K562 (cell line): ENCODE data around the gene EMP2. TPM values are rescaled to one million over a fixed set of nuclear protein-coding genes. Genes with fewer than 3 reads are reported as not detected.

Source experiments
- ATAC-seq: fragments of 200-7000 bp; cut with Tn5 transposase; 3 replicates; pipeline ENCODE4 v1.9.1; 2020; ENCODE audit warnings: moderate library complexity
- BruUV-seq: library from RNA; stranded (reverse); fragments of 400-500 nt; replicated peaks from 2 replicates; lab custom pipeline; 2021; lab: Mats Ljungman, UMichigan
- CTCF ChIA-PET: fragments of 300-600 bp; formaldehyde crosslinking; extraction: SDS; loops from one replicate; lab custom pipeline; 2021; ENCODE audit warnings: low intra/inter-chr PET ratio; lab: Yijun Ruan, JAX
- POLR2A ChIA-PET: fragments of 300-600, 350-650 bp; sonication (Branson Sonifier 250); formaldehyde crosslinking; extraction: SDS; loops from one replicate; lab custom pipeline; 2021; ENCODE audit warnings: antibody characterized with exemption, inconsistent platforms; lab: Yijun Ruan, JAX
- DNase-seq, 4 experiments: peaks; one replicate each; pipeline versions ENCODE4 v3.0.0 to v3.0.0-alpha.2; 2011 to 2018; ENCODE audit warnings: low spot score in 3 of 4, mixed read lengths in 3 of 4; ENCODE audit errors: extremely low read depth in 1 of 4
- FAIRE-seq: peaks from 2 replicates; lab custom pipeline; 2011; peaks lifted over from hg19 to GRCh38; lab: Jason Lieb, UNC
- H2AFZ ChIP-seq: 2 replicates; pipeline ENCODE4 v1.6.0; 2011; ENCODE audit warnings: low read depth, low read length, control low read depth, inconsistent platforms
- H3K27ac ChIP-seq: fragments of 200-600 bp; 3 replicates; pipeline ENCODE4 v1.8.0; 2011; ENCODE audit warnings: low read depth, mild to moderate bottlenecking, control low read depth, inconsistent platforms, low read length, moderate library complexity, mixed read lengths; ENCODE audit errors: extremely low read depth
- H3K27me3 ChIP-seq, 2 experiments: fragments of 300-600 bp in 1 of 2; 2 replicates in 1 of 2; 3 replicates in 1 of 2; pipeline versions ENCODE4 v1.6.0 to v1.8.0; 2011; ENCODE audit warnings: inconsistent platforms in 2 of 2, low read length in 2 of 2, mild to moderate bottlenecking in 1 of 2, mixed read lengths in 1 of 2, moderate library complexity in 1 of 2; ENCODE audit not compliant: control insufficient read depth in 2 of 2, insufficient read depth in 2 of 2
- H3K36me3 ChIP-seq: fragments of 300-600 bp; 3 replicates; pipeline ENCODE4 v1.8.0; 2011; ENCODE audit warnings: mild to moderate bottlenecking, low read length, inconsistent platforms; ENCODE audit not compliant: control insufficient read depth, insufficient read depth
- H3K4me1 ChIP-seq, 2 experiments: fragments of 200-600 bp in 1 of 2; replicated peaks in 1 of 2; 2 replicates in 1 of 2; 3 replicates in 1 of 2; pipeline versions ENCODE4 v1.5.1 to v1.8.0; 2011; ENCODE audit warnings: inconsistent platforms in 2 of 2, low read length in 2 of 2, mild to moderate bottlenecking in 1 of 2, mixed read lengths in 1 of 2, moderate library complexity in 1 of 2; ENCODE audit not compliant: control insufficient read depth in 2 of 2, insufficient read depth in 2 of 2
- H3K4me2 ChIP-seq: 2 replicates; pipeline ENCODE4 v1.6.1; 2011; ENCODE audit warnings: low read length, control low read depth, inconsistent platforms, mixed read lengths; ENCODE audit not compliant: insufficient read depth
- H3K4me3 ChIP-seq: fragments of 200-600 bp; sonication (generic), shearing (Covaris generic); 2 replicates; pipeline ENCODE4 v1.5.1; 2016; ENCODE audit warnings: control low read depth, inconsistent platforms
- H3K79me2 ChIP-seq: fragments of 200-600 bp; 3 replicates; pipeline ENCODE4 v1.8.0; 2011; ENCODE audit warnings: low read length, inconsistent platforms; ENCODE audit not compliant: control insufficient read depth, insufficient read depth
- H3K9ac ChIP-seq, 2 experiments: 2 replicates each; pipeline versions ENCODE4 v1.6.0 to v1.6.1; 2011; ENCODE audit warnings: low read depth in 2 of 2, low read length in 2 of 2, control low read depth in 1 of 2, inconsistent platforms in 1 of 2, mild to moderate bottlenecking in 1 of 2, mixed read lengths in 1 of 2; ENCODE audit not compliant: insufficient read depth in 1 of 2
- H3K9me1 ChIP-seq: one replicate; pipeline ENCODE4 v1.6.0; 2011; ENCODE audit warnings: inconsistent platforms, mild to moderate bottlenecking, low read length, moderate library complexity; ENCODE audit not compliant: control insufficient read depth, insufficient read depth
- H3K9me3 ChIP-seq: replicated peaks from 2 replicates; pipeline ENCODE4 v1.5.1; 2011; ENCODE audit warnings: low read depth, low read length, inconsistent platforms; ENCODE audit not compliant: control insufficient read depth, insufficient read depth
- H4K20me1 ChIP-seq: replicated peaks from 2 replicates; pipeline ENCODE4 v1.6.1; 2011; ENCODE audit warnings: low read length, inconsistent platforms, mixed read lengths; ENCODE audit not compliant: control insufficient read depth, insufficient read depth
- CBFB ChIP-seq: sonication (generic); formaldehyde crosslinking; IDR thresholded peaks from 2 replicates; pipeline ENCODE4 v1.4.0; 2020; ENCODE audit warnings: mild to moderate bottlenecking, missing genetic modification reagents
- HMG20B ChIP-seq: fragments of 250-450 bp; sonication (Bioruptor Pico); IDR thresholded peaks from 2 replicates; pipeline ENCODE4 v1.5.0; 2021; ENCODE audit warnings: mild to moderate bottlenecking
- HNRNPUL1 ChIP-seq: fragments of 200-400 bp; formaldehyde crosslinking; IDR thresholded peaks from 2 replicates; pipeline ENCODE4 v1.6.1; 2017; ENCODE audit warnings: low read length
- LARP7 ChIP-seq: fragments of 450-650 bp; IDR thresholded peaks from 2 replicates; pipeline ENCODE4 v1.6.1; 2016
- NELFE ChIP-seq: IDR thresholded peaks from 2 replicates; pipeline ENCODE4 v1.6.1; 2011; ENCODE audit warnings: mild to moderate bottlenecking; ENCODE audit not compliant: insufficient read depth, insufficient read length
- PHB ChIP-seq: fragments of 250-450 bp; sonication (Bioruptor Pico); IDR thresholded peaks from 2 replicates; pipeline ENCODE4 v1.5.0; 2021
- RFX1 ChIP-seq: fragments of 450-650 bp; IDR thresholded peaks from 2 replicates; pipeline ENCODE4 v1.6.1; 2016; ENCODE audit warnings: mild to moderate bottlenecking, moderate library complexity
- TGIF2 ChIP-seq: sonication (generic); formaldehyde crosslinking; IDR thresholded peaks from 2 replicates; pipeline ENCODE4 v1.8.1; 2022; ENCODE audit warnings: mild to moderate bottlenecking, missing genetic modification reagents, moderate library complexity
- ZNF24 ChIP-seq: fragments of 450-650 bp; IDR thresholded peaks from 2 replicates; pipeline ENCODE4 v1.6.1; 2016
- ZNF41 ChIP-seq: fragments of 250-450 bp; sonication (Bioruptor Pico); conservative IDR thresholded peaks from 2 replicates; pipeline ENCODE4 v1.4.0; 2020; ENCODE audit warnings: mild to moderate bottlenecking
- ZNF57 ChIP-seq: fragments of 450-650 bp; formaldehyde crosslinking; IDR thresholded peaks from 2 replicates; pipeline ENCODE4 v1.4.0; 2020; ENCODE audit warnings: mild to moderate bottlenecking, moderate library complexity
- ZNF780A ChIP-seq: fragments of 250-450 bp; sonication (Bioruptor Pico); IDR thresholded peaks from 2 replicates; pipeline ENCODE4 v1.5.0; 2021; ENCODE audit warnings: mild to moderate bottlenecking
- WGBS: fragments of 100-300 bp; shearing (Covaris generic); methylation state at CpG from one replicate; pipeline ENCODE4 v1.1.6; 2016; ENCODE audit warnings: low coverage, mixed read lengths; ENCODE audit not compliant: insufficient coverage; ENCODE audit errors: missing lambda C conversion rate; 5-methylcytosine and 5-hydroxymethylcytosine counted together
- in situ Hi-C: fragments of 300-500 bp; cut with MboI; formaldehyde crosslinking; loops from 4 replicates; pipeline ENCODE4 v1.15.0; 2018; ENCODE audit warnings: inconsistent platforms, mixed read lengths
- intact Hi-C: fragments of 100-400 bp; cut with micrococcal nuclease; formaldehyde crosslinking; loops from 2 replicates; pipeline ENCODE4 v1.14.2; 2022
- polyA plus RNA-seq, 8 experiments: library from polyadenylated mRNA; depleted of rRNA in 4 of 8; stranded (reverse) in 5 of 8; unstranded in 3 of 8; fragments of >200 nt; fragmentation: Nextera tagmentation in 2 of 8; fragmentation: Illumina TruSeq in 1 of 8; extraction: Ambion mirVana in 2 of 8; extraction: Trizol in 1 of 8; gene quantifications; 2 replicates each; pipeline versions ENCODE4 v1.2.1 to v1.2.3, GENCODE V29; 2011 to 2014; ENCODE audit warnings: inconsistent platforms in 1 of 8, missing spikeins in 1 of 8
- total RNA-seq, 7 experiments: library from RNA; depleted of rRNA in 6 of 7; stranded (reverse); fragments of >200 nt in 6 of 7; fragmentation: Illumina TruSeq in 2 of 7; extraction: Trizol in 2 of 7; gene quantifications; 2 replicates each; pipeline versions ENCODE4 v1.2.1 to v1.2.3, GENCODE V29; 2011 to 2021; ENCODE audit warnings: low replicate concordance in 1 of 7
- TF ChIP-seq, protein P1 (sequence below): sonication (generic); formaldehyde crosslinking; IDR thresholded peaks from 2 replicates; pipeline ENCODE4 v1.8.1; 2022; ENCODE audit warnings: missing genetic modification reagents
- TF ChIP-seq, protein P2 (sequence below): fragments of 450-650 bp; formaldehyde crosslinking; IDR thresholded peaks from 2 replicates; pipeline ENCODE4 v1.4.0; 2022; ENCODE audit warnings: mild to moderate bottlenecking, moderate library complexity

Gene EMP2
- total and polyA plus RNA-seq, 9 of the 15 experiments (the other 6 are each of a cell fraction or from before 2014, with no cell fraction given) = 0.73 to 6.2 (median 3.1) TPM

DNA sequence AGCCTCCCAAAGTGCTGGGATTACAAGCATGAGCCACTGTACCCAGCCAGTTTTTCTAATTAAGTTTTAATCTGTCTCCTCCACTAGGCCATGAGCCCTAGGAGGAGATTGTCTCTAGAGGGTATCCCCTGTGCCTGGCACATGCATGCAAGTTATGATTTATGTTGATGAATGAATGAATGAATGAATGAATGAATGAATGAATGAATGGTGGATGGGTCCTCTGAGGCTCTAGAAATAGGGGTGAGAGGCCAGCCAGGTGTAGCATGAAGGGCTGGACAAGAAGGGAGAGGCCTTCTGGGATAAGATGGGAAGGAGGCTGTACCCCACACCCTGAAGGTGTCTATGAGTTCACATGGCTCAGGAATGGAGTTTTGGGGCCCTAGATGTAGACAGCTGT lies 48.8 kb downstream of the EMP2 start:
- ATAC-seq (no peak), DNase-seq (no peak), FAIRE-seq (no peak)
- Histone ChIP-seq H3K4me2 (no peak overlapping the region), H3K36me3 (no peaks in the 10 kb centered on the region), H3K27ac (no peak overlapping the region), H2AFZ (no peak overlapping the region), H3K4me3 (no peak overlapping the region), H4K20me1 (0 out of 2 replicates have a peak, but pooled peaks cover 5% of the 10 kb centered on the region), H3K9me3 (no peaks in the 10 kb centered on the region), H3K9me1 (no peaks in the 10 kb centered on the region), H3K4me1 (no peaks in the 10 kb centered on the region), H3K9ac (no peak overlapping the region), H3K79me2 (no peaks in the 10 kb centered on the region), H3K27me3 (peaks cover 25 to 40% of the 10 kb centered on the region in 2 experiments)
- POLR2A ChIA-PET = no interaction called here
- CTCF ChIA-PET = no interaction called here
- in situ Hi-C loops (no loop called here), intact Hi-C loops (no loop called here)
- no TSS peak for BruUV-seq
- TF ChIP-seq TGIF2 (CRISPR knock-in tag) = no peak
- TF ChIP-seq ZNF24 = peak; percentile 93
- TF ChIP-seq, protein P1, sequence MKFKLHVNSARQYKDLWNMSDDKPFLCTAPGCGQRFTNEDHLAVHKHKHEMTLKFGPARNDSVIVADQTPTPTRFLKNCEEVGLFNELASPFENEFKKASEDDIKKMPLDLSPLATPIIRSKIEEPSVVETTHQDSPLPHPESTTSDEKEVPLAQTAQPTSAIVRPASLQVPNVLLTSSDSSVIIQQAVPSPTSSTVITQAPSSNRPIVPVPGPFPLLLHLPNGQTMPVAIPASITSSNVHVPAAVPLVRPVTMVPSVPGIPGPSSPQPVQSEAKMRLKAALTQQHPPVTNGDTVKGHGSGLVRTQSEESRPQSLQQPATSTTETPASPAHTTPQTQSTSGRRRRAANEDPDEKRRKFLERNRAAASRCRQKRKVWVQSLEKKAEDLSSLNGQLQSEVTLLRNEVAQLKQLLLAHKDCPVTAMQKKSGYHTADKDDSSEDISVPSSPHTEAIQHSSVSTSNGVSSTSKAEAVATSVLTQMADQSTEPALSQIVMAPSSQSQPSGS = no peak

DNA sequence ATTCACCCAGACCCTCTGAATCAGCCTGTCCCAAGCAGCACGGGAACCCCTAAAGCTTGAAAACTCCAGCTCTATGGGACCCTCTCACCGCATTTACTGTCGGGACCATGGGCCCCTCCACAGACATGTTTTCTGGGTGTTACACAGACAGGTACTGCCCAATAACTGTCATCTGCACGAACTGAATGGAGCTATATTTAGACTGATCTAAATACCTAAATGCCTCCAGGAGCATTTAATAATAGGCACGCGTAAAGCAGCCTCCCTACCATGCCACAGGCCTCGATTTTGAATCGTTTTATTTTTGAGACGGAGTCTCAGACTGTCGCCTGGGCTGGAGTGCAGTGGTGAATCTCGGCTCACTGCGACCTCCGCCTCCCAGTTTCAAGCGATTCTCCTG lies 49.7 kb downstream of the EMP2 start:
- Histone ChIP-seq H3K4me3 (no peak overlapping the region), H3K4me2 (no peak overlapping the region), H2AFZ (no peak overlapping the region), H3K27ac (no peak overlapping the region), H3K4me1 (no peaks in the 10 kb centered on the region), H3K9me3 (no peaks in the 10 kb centered on the region), H4K20me1 (0 out of 2 replicates have a peak, but pooled peaks cover 5% of the 10 kb centered on the region), H3K9ac (no peak overlapping the region), H3K36me3 (no peaks in the 10 kb centered on the region), H3K27me3 (peaks cover 29 to 43% of the 10 kb centered on the region in 2 experiments), H3K9me1 (no peaks in the 10 kb centered on the region), H3K79me2 (no peaks in the 10 kb centered on the region)
- intact Hi-C loops (no loop called here), in situ Hi-C loops (no loop called here)
- 12% methylated on average over 14 of the region's 14 CpGs for WGBS
- ChIA-PET CTCF (no interaction called here), POLR2A (no interaction called here)
- no TSS peak for BruUV-seq
- DNase-seq (no peak), ATAC-seq (no peak), FAIRE-seq (no peak)
- TF ChIP-seq RFX1 (no peak), NELFE (no peak), CBFB (CRISPR knock-in tag) (no peak), ZNF41 (no peak), ZNF780A (CRISPR knock-in tag) (no peak), HNRNPUL1 (no peak), PHB (no peak), HMG20B (CRISPR knock-in tag) (no peak), ZNF57 (no peak), LARP7 (no peak)
- TF ChIP-seq, protein P2, sequence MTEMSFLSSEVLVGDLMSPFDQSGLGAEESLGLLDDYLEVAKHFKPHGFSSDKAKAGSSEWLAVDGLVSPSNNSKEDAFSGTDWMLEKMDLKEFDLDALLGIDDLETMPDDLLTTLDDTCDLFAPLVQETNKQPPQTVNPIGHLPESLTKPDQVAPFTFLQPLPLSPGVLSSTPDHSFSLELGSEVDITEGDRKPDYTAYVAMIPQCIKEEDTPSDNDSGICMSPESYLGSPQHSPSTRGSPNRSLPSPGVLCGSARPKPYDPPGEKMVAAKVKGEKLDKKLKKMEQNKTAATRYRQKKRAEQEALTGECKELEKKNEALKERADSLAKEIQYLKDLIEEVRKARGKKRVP (CRISPR knock-in tag) = no peak
